Memory B cell (primary cell): ENCODE data around the gene TMEM242.

Source experiments
- ATAC-seq: fragments of 150-1000 bp; cut with Tn5 transposase; 2 replicates; pipeline ENCODE4 v1.10.0; 2021; ENCODE audit warnings: low read depth, mild to moderate bottlenecking, moderate library complexity
- DNase-seq, 2 donors: peaks; one replicate each; pipeline ENCODE4 v3.0.0; 2022; ENCODE audit warnings: low spot score in 2 of 2
- H3K27ac Mint-ChIP-seq: one replicate; pipeline ENCODE4 v1.8.0; 2022; ENCODE audit warnings: mild to moderate bottlenecking, moderate library complexity, mixed read lengths
- H3K27me3 Mint-ChIP-seq: one replicate; pipeline ENCODE4 v1.8.0; 2022; ENCODE audit warnings: mixed read lengths
- H3K36me3 Mint-ChIP-seq: one replicate; pipeline ENCODE4 v1.8.0; 2022; ENCODE audit warnings: mild to moderate bottlenecking, mixed read lengths
- H3K4me1 Mint-ChIP-seq: one replicate; pipeline ENCODE4 v1.8.0; 2022; ENCODE audit warnings: mixed read lengths
- H3K4me3 Mint-ChIP-seq: one replicate; pipeline ENCODE4 v1.8.0; 2022; ENCODE audit warnings: mild to moderate bottlenecking, moderate library complexity, mixed read lengths
- H3K9me3 Mint-ChIP-seq: one replicate; pipeline ENCODE4 v1.8.0; 2022; ENCODE audit warnings: mixed read lengths

TMEM242 gene

DNA sequence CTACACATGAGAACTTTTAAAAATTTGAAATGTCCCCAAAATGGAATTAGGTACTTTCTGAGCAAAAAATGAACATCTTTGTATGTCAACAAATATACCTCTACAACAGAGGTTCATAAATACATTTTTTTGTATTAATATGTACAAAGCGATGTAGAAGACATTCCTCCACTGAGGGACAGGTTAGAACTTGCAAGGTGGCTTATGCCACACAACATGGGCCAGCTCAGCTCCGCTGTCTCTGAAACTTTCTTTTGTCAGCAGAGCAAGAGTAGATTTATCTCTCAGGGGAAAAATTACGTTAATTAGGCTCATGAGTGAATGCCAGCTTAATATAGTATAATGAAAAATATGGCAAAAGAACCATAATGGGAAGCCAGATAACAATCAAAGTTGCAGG is 10.6 kb upstream of the TMEM242 start:
- no peak for DNase-seq
- Mint-ChIP-seq H3K4me3 (no peak overlapping the region), H3K27me3 (peaks cover 8% of the 10 kb centered on the region), H3K36me3 (no peaks in the 10 kb centered on the region), H3K27ac (no peak overlapping the region), H3K4me1 (peaks cover 6% of the 10 kb centered on the region), H3K9me3 (no peaks in the 10 kb centered on the region)
- ATAC-seq: no peak

DNA sequence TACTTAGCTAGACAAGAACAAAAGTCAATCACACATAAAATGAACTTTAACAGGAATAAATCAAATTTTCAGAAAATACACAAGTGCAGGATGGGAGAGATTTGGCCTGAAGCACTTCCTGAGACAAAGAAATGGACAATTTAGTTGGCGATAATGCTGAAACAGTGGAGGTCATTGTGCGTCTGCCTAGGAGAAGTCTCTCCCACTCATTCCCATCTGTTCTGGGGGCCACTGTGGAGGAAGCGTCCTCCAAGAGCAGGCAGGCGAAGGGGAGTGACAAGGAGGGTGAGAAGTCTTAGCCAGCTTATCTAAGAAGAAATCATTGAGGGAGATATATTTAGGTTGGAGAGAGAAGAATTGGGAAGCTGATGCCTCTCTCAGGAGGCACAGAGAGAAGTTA is 10.2 kb upstream of the TMEM242 start:
- no peaks in the 10 kb centered on the region for H3K36me3 Mint-ChIP-seq
- no peaks in the 10 kb centered on the region for H3K9me3 Mint-ChIP-seq
- no peak overlapping the region for H3K27ac Mint-ChIP-seq
- H3K4me3 Mint-ChIP-seq: no peak overlapping the region
- ATAC-seq (no peak), DNase-seq (no peak)
- H3K4me1 Mint-ChIP-seq: peaks cover 6% of the 10 kb centered on the region
- H3K27me3 Mint-ChIP-seq: peaks cover 8% of the 10 kb centered on the region

DNA sequence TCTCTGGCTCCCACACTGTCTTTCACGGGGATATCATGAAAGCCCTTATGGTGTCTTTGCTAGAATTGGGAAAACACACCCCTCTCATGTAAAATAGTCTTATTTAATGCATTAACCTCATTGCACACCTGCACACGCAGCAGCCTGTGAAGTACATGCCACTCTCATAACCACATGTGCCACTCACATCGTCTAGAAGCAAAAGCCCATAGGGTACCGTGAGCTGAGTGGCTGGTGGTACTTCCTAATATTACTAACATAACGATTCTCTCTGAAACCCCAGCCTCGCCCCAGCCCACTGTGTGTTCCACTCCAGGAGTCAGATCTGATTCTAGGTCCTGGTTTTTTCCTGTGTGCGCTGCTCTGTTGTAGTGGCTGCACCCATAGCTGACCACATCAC is 9.5 kb upstream of the TMEM242 start:
- Mint-ChIP-seq H3K27me3 (peaks cover 10% of the 10 kb centered on the region), H3K4me1 (peaks cover 6% of the 10 kb centered on the region), H3K4me3 (no peak overlapping the region), H3K36me3 (no peaks in the 10 kb centered on the region), H3K27ac (no peak overlapping the region), H3K9me3 (no peaks in the 10 kb centered on the region)
- ATAC-seq: peak; percentile 99
- peak in 1 of 2 donors; percentile 7 for DNase-seq

DNA sequence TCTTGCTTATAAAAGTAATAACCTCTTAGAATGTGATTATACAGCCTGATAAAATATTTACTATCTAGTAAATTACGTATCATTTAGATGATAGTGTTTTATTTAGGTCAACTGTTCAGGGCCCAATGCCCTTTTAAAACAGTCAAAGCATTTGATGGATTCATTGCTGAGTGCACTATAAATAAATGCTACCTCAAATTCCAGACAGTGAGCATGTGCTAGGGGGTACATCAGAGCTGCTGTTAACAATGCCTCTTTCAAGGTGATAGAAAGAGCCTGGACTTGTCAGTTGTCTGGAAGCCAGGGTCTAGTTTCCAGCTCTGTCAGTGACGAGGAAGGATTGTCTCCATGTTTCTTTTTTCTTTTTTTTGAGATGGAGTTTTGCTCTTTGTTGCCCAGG is 7.5 kb upstream of the TMEM242 start:
- DNase-seq (no peak), ATAC-seq (no peak)
- H3K36me3 Mint-ChIP-seq: no peaks in the 10 kb centered on the region
- H3K27ac Mint-ChIP-seq: no peak overlapping the region
- H3K9me3 Mint-ChIP-seq: no peaks in the 10 kb centered on the region
- peaks cover 6% of the 10 kb centered on the region for H3K4me1 Mint-ChIP-seq
- H3K4me3 Mint-ChIP-seq: no peak overlapping the region
- H3K27me3 Mint-ChIP-seq: peaks cover 11% of the 10 kb centered on the region

DNA sequence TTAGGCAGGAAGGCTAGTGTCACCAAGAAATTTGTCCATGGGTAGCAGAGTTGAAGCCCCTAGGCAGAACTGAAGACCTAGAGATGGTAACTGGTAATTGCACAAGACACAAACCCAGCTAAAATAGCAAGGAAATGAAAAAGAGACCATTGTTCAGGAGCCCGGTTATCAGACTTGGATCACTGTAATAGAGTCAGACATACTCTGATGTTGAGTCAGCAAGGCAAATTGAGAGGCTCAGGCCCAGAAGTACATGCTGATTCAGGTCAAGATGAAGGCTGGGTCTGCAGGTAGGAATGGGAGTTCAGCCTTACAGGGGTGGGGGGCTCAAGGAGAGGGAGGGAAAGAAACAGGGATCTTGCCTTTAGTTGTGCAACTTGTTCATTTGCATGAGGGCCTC is 6.5 kb upstream of the TMEM242 start:
- peaks cover 6% of the 10 kb centered on the region for H3K4me1 Mint-ChIP-seq
- H3K9me3 Mint-ChIP-seq: no peaks in the 10 kb centered on the region
- no peak overlapping the region for H3K4me3 Mint-ChIP-seq
- no peak for DNase-seq
- no peak for ATAC-seq
- peaks cover 9% of the 10 kb centered on the region for H3K27me3 Mint-ChIP-seq
- H3K27ac Mint-ChIP-seq: no peak overlapping the region
- H3K36me3 Mint-ChIP-seq: no peaks in the 10 kb centered on the region

DNA sequence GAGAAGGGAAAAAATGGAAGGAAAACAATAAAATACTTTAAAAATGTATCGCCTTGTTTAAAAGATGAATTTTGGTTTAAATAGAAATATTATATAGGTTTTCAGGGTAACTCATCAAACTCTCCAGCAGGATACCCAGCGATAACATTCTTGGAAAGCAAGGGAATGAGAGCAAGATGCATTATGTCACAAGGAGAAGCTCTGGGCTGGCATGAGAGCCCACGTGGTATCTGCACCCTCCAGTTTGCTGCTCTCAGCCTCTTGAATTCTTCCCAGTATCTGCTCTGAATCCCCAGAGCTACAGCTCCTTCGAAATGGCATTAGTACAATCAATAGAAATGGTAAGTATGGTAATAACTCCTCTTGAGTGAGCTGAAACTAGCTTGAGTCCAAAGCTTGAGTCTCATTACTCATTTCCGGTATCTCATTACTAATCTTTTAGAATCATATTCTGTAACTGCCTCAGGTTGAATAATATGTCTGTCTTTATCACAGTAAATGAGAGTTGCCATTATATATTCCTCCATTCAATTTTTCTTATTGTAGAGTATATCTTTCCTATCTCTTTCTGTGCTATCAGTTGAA is 4.9 kb upstream of the TMEM242 start:
- H3K4me1 Mint-ChIP-seq: peaks cover 11% of the 10 kb centered on the region

DNA sequence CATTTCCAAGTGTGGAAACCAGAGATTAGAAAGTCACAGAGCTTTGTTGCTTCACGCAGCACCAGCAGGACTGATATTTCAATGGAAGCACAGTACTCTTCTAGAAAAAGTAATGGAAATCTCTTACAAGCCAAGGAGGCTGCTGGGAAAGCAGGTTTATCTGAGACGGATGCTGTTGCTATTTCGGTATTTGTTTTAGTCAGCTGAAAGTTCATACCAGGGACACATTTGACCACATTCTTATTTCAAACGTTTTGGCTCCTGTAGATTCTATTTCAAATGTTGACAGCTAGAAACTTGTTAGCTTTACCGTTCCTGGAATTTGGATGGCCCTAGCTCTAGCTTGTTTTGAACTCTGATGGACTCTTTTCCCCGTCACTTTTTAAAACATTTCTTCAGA is 3.7 kb upstream of the TMEM242 start:
- H3K27me3 Mint-ChIP-seq: peaks cover 5% of the 10 kb centered on the region
- H3K27ac Mint-ChIP-seq: no peak overlapping the region
- DNase-seq: no peak

More for the DNA sequence above, 4.9 kb upstream of the TMEM242 start:
- Mint-ChIP-seq H3K4me3 (no peak overlapping the region), H3K9me3 (no peaks in the 10 kb centered on the region), H3K27me3 (peaks cover 5% of the 10 kb centered on the region), H3K36me3 (no peaks in the 10 kb centered on the region), H3K27ac (no peak overlapping the region)
- no peak for ATAC-seq
- no peak for DNase-seq

DNA sequence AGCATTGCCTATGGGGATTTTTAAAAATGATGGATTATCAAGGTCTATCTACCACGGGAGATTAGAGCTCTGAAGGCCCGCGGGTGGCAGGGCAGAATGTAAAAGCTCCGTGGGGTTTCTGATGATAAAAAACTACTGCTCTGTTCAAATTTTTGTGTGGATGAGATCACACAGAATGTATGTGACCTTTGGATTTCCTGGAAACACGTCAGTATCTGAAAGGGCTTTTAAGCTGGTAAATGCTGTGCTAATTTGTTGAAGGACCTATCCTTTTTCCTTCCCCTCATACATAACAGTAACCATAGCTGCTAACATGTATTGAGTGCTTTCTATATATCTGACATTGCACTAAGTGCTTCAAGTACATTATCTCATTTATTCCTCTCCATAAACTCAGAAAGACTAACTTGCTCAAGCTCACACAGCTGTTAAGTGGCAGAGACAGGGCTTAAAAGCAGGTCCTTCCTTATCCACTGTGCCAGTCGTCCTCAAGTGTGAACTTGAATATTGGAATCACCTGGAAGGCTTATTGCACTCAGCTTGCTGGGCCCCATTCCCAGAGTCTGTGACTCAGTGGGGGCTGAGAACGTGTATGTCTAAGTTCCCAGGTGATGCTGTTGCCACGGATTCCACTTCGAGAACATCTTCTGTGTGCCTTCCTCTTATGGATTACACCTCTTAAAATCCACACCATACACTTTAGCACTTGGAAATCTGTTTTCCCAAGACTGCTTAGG is 1.9 kb upstream of the TMEM242 start:
- no peak overlapping the region for H3K4me3 Mint-ChIP-seq
- peaks cover 5% of the 10 kb centered on the region for H3K27me3 Mint-ChIP-seq
- no peak overlapping the region for H3K27ac Mint-ChIP-seq
- peaks cover 12% of the 10 kb centered on the region for H3K4me1 Mint-ChIP-seq
- H3K36me3 Mint-ChIP-seq: peaks cover 3% of the 10 kb centered on the region
- no peak for DNase-seq
- no peak for ATAC-seq
- H3K9me3 Mint-ChIP-seq: no peaks in the 10 kb centered on the region

More for the DNA sequence above, 3.7 kb upstream of the TMEM242 start:
- no peak overlapping the region for H3K4me3 Mint-ChIP-seq
- no peak for ATAC-seq
- peaks cover 8% of the 10 kb centered on the region for H3K4me1 Mint-ChIP-seq
- H3K9me3 Mint-ChIP-seq: no peaks in the 10 kb centered on the region
- no peaks in the 10 kb centered on the region for H3K36me3 Mint-ChIP-seq

DNA sequence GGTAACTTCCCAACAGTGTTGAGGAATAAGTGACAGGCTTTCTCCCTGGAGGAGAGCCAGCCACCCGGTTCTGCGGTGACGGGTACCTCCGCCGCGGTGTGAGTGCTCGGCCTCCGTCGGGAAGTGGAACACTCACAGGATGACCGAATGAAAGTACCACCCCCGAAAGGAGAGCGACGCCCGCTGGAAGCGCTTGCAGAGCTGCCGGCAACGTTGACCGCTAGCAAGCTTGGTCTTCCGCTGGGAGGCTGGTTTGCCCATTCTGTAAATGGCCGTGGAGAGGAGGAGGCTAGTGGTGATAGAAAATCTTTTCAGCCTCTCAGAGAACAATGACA is 614 bp upstream of the TMEM242 start:
- H3K27me3 Mint-ChIP-seq: peaks cover 5% of the 10 kb centered on the region
- H3K36me3 Mint-ChIP-seq: peaks cover 3% of the 10 kb centered on the region
- no peaks in the 10 kb centered on the region for H3K9me3 Mint-ChIP-seq
- H3K27ac Mint-ChIP-seq: peak overlapping the region; percentile 84
- peak overlapping the region; percentile 95 for H3K4me3 Mint-ChIP-seq
- peak; percentile 10 to 35 for DNase-seq
- H3K4me1 Mint-ChIP-seq: peaks cover 12% of the 10 kb centered on the region
- ATAC-seq: peak; percentile 10

DNA sequence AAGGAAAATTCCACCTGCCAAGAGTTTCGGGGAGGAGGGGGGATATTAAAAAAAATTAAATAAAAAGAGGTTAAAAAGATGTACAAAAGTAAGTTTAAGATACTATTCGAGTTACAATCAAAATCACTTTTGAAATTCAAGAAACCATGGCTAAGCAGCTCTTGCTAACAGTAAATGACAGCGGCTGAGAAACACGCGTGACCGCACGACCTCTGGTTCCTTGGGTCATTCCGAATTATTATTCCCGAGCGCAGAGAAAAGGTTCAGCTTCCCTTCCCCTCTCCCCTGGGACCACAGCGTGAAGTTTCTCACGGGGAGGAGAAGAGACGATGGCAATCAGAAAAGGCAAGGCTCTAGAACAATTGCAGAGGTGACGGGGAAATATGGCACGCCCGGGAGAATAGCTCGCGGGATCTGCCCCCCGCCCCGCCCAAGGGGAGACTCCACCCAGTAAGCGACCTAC is 496 bp downstream of the TMEM242 start:
- H3K27me3 Mint-ChIP-seq: peaks cover 3% of the 10 kb centered on the region
- H3K4me3 Mint-ChIP-seq: peak overlapping the region; percentile 95
- H3K4me1 Mint-ChIP-seq: peaks cover 12% of the 10 kb centered on the region
- H3K36me3 Mint-ChIP-seq: peaks cover 8% of the 10 kb centered on the region
- DNase-seq: no peak
- H3K9me3 Mint-ChIP-seq: no peaks in the 10 kb centered on the region
- ATAC-seq: no peak
- H3K27ac Mint-ChIP-seq: peak overlapping the region; percentile 84

DNA sequence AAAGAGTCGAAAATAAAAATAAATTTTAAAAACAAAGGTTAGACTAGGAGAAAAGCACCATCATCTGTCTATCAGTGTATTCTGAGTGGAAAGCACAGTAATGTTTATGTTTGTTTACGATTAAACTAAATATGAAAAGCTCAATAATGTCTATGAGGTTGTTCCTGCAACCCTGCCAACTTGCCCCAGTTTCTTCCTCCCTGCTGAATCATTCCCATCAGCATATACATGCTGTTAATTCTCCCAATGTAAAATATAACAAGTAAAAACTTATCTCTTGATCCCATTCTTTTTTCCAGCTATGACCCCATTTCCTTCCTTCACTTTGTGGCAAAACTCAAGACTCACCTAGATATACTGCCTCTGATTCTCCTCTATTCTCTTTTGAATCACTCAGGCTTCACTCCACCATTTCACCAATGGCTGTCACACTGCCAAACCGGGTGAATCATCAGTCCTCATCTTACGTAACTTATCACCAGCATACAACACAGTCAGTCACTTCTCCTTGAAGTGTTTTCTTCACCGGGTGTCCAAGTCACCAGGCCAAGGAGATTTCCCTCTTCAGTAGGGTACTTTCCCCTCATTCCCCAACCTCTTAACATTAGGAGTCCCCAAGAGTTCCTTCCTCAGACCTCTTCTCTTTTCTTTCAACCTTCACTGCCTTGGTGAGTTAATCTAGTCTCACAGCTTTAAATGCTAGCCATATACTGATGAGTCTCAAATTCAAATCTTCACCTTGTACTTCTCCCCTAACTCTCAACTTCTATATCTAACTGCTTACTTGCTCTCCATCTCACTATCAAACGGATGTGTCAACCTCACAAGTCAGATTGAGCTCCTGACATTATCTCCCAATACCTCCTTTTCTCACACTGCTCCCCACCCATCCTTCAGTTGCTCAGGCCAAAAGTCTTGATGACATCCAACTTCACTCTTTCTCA is 6.2 kb downstream of the TMEM242 start:
- H3K27me3 Mint-ChIP-seq: no peaks in the 10 kb centered on the region
- peaks cover 34% of the 10 kb centered on the region for H3K36me3 Mint-ChIP-seq
- DNase-seq: no peak
- no peak for ATAC-seq
- no peak overlapping the region for H3K4me3 Mint-ChIP-seq
- H3K27ac Mint-ChIP-seq: peak overlapping the region; percentile 19
- H3K9me3 Mint-ChIP-seq: no peaks in the 10 kb centered on the region
- peaks cover 11% of the 10 kb centered on the region for H3K4me1 Mint-ChIP-seq

DNA sequence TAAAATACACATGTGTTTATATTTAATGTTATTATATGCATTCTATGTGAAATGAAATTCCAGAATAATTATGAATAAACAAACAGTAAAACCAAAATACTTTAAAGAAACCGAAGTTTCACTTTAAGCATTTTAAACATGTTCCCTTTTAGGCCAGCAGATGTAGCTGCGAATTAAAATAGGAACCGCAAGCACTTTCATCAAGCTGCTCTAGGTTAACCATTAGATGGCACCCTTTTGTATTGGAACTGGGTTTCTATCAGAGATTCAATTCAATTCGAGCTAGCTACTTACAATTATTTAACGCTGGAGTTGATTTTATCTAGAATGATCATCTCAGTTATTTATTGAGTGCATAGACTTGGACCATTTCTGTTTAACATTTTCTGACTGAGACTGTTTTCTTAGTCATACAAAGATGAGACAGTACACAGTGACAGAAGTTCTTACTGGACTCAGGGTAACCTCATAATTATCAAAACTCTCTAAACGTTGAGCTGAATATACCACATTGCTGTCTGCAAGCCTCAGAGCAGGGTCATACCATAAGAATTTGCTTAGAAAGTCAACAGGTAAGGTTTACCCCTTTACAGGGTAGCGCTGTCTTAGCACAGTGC is 8.5 kb downstream of the TMEM242 start:
- Mint-ChIP-seq H3K36me3 (peaks cover 37% of the 10 kb centered on the region), H3K4me3 (no peak overlapping the region), H3K27ac (no peak overlapping the region), H3K27me3 (no peaks in the 10 kb centered on the region), H3K9me3 (no peaks in the 10 kb centered on the region), H3K4me1 (peaks cover 7% of the 10 kb centered on the region)
- peak; percentile 91 for ATAC-seq
- peak in 1 of 2 donors; percentile 40 for DNase-seq

DNA sequence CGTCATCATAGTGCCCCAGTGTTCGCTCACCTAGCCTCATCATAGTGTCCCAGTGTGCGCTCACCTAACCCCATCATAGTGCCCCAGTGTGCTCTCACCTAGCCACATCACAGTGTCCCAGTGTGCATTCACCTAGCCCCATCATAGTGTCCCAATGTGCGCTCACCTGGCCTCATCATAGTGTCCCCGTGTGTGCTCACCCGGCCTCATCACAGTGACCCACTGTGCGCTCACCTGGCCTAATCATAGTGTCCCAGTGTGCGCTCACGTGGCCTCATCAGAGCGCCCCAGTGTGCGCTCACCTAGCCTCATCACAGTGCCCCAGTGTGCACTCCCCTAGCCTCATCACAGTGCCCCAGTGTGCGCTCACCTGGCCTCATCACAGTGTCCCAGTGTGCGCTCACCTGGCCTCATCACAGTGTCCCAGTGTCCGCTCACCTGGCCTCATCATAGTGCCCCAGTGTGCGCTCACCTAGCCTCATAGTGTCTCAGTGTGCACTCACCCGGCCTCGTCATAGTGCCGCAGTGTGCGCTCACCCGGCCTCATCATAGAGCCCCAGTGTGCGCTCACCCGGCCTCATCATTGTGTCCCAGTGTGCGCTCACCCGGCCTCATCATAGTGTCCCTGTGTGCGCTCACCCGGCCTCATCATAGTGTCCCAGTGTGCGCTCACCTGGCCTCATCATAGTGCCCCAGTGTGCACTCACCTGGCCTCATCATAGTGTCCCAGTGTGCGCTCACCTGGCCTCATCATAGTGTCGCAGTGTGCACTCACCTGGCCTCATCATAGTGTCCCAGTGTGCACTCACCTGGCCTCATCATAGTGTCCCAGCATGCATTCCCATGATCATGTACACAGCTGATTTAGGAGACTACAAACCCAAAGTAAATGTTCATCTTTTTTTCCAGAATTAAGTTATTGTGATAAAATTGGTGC is 9.5 kb downstream of the TMEM242 start:
- no peaks in the 10 kb centered on the region for H3K9me3 Mint-ChIP-seq
- no peak overlapping the region for H3K27ac Mint-ChIP-seq
- H3K4me3 Mint-ChIP-seq: no peak overlapping the region
- peaks cover 7% of the 10 kb centered on the region for H3K4me1 Mint-ChIP-seq
- H3K36me3 Mint-ChIP-seq: peaks cover 36% of the 10 kb centered on the region
- DNase-seq (no peak), ATAC-seq (no peak)
- no peaks in the 10 kb centered on the region for H3K27me3 Mint-ChIP-seq
